ENCODE measurements around the gene PUS7.

DNA sequence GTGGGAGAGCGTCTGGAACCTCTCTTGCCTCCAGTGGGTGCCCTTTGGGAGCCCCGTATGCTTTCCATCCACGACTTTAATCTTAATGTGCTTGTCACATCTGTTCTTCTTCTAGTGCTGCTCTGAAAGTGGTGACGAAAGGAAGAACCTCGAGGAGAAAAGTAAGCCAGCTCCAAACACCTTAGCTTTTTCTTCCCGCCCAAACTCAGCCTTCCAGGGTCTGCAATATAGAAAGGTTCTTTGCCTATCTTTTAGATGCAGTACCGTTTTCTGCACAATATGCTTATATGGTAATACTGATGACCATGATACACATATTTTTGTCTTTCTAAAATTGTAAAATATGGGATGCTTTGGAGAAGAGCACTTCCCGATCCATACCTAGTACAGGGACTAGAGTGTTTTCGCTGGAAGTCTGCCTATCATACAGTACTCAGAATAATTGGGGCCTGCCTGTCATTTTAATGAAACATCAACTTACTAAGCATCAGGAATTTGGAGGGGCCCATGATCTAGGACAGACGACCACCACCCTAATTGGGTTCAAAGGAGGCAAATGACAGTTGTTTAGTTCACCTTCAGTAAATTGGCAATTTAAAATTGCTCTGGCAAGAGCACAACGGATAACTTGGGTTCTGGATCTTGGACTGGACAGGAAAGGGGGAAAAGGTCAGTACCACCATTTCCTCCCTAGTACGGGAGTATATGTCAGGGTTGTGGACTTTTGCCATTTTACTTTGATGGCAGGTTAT, 10.8 kb upstream of the PUS7 start:
- TF ChIP-seq TAF1 (IDR thresholded peaks at IDR 0.05; ENCODE audit: borderline replicate concordance, low read depth, low read length) (no peak), POLR2AphosphoS5 (IDR thresholded peaks at IDR 0.05; ENCODE audit: low read depth, low read length) (no peak)

All from GM12892 (cell line).